ENCODE data around the gene SLC26A9.
"Not testable (repeated sequence)": the region's sequence is repeated elsewhere in the genome, so short reads cannot be mapped to it uniquely, and the experiment has no call there.

Gene SLC26A9

GRCh38 chr1:205883792-205884191, 59.5 kb downstream of the SLC26A9 start:
- FAIRE-seq, result no peak

GRCh38 chr1:205880923-205881322, 62.3 kb downstream of the SLC26A9 start:
- no peak for FAIRE-seq

GRCh38 chr1:205879974-205880373, 63.3 kb downstream of the SLC26A9 start:
- no peak for FAIRE-seq

- FAIRE-seq, result no peak
These were observed 65.2 kb downstream of the SLC26A9 start for GRCh38 chr1:205878026-205878425.

- FAIRE-seq, result not testable (repeated sequence)
These were observed 70.1 kb downstream of the SLC26A9 start for GRCh38 chr1:205873148-205873547.

- FAIRE-seq, result no peak
These were observed 73.0 kb downstream of the SLC26A9 start for GRCh38 chr1:205870236-205870635.

Measured in colon (tissue), 2 donors.